Measurements from ENCODE around the gene IFNK.

- no peak for TF ChIP-seq CTCF (conservative IDR thresholded peaks at IDR 0.05; ENCODE audit: low read depth, low read length)
- no peak for TF ChIP-seq EZH2 (IDR thresholded peaks at IDR 0.05; ENCODE audit: borderline replicate concordance, low read depth, low read length, poor library complexity, severe bottlenecking)
These were observed 32.9 kb upstream of the IFNK start for GRCh38 chr9:27491154-27491553.

Data from A673 (cell line).